Vagina (tissue), 2 donors: Measurements from ENCODE around the gene SMIM43. TPM values are rescaled to one million over a fixed set of nuclear protein-coding genes. Genes with fewer than 3 reads are reported as not detected.

ENCODE experiments used
- DNase-seq, 2 donors: peaks; one replicate each; pipeline ENCODE4 v3.0.0-alpha.2; 2017; ENCODE audit errors: extremely low spot score in 2 of 2
- H3K27ac ChIP-seq: fragments of 200-600 bp; sonication (generic); one replicate; pipeline ENCODE4 v1.5.1; 2019
- H3K27me3 ChIP-seq: fragments of 200-600 bp; sonication (generic); one replicate; pipeline ENCODE4 v1.5.1; 2019
- H3K36me3 ChIP-seq, 2 donors: fragments of 200-600 bp; sonication (generic); one replicate each; pipeline ENCODE4 v1.5.1; 2017 to 2019
- H3K4me1 ChIP-seq: fragments of 200-600 bp; sonication (generic); one replicate; pipeline ENCODE4 v1.5.1; 2019
- H3K4me3 ChIP-seq, 2 donors: fragments of 200-600 bp; sonication (generic); 1 replicate in 1 of 2; 2 replicates in 1 of 2; pipeline ENCODE4 v1.5.1; 2016 to 2019
- H3K9me3 ChIP-seq: fragments of 200-600 bp; sonication (generic); one replicate; pipeline ENCODE4 v1.5.1; 2019
- POLR2A ChIP-seq, 2 donors: fragments of 450-650 bp; IDR thresholded peaks; one replicate each; pipeline ENCODE4 v1.6.1; 2017; ENCODE audit warnings: antibody characterized with exemption in 2 of 2, mild to moderate bottlenecking in 2 of 2, moderate library complexity in 2 of 2
- POLR2AphosphoS5 ChIP-seq, 2 donors: sonication (generic); formaldehyde crosslinking; IDR thresholded peaks; one replicate each; pipeline ENCODE4 v1.9.0; 2017; ENCODE audit warnings: antibody characterized with exemption in 2 of 2, mild to moderate bottlenecking in 2 of 2, low read depth in 1 of 2; ENCODE audit not compliant: insufficient read depth in 1 of 2
- intact Hi-C: fragments of 100-400 bp; cut with DNase I; formaldehyde crosslinking; loops from one replicate; pipeline ENCODE4 v1.15.1; 2023
- total RNA-seq: library from RNA; depleted of rRNA; stranded (reverse); fragments of >200 nt; gene quantifications from one replicate; pipeline ENCODE4 v1.2.3, GENCODE V29; 2016
- TF ChIP-seq, protein P1 (sequence below), 3 experiments: fragments of 450-650 bp in 2 of 3; fragments of 200-600 bp in 1 of 3; sonication (generic) in 1 of 3; IDR thresholded peaks; one replicate each; pipeline ENCODE4 v1.5.1; 2017 to 2019; ENCODE audit warnings: antibody characterized with exemption in 3 of 3, mild to moderate bottlenecking in 2 of 3, moderate library complexity in 2 of 3

The SMIM43 gene
- total RNA-seq, 1 donor from 2014 or later: not detected

- Histone ChIP-seq H3K4me1 (peaks cover 13% of the 10 kb centered on the region), H3K9me3 (no peaks in the 10 kb centered on the region), H3K27me3 (no peaks in the 10 kb centered on the region), H3K36me3 (no peaks in the 10 kb centered on the region), H3K4me3 (no peak overlapping the region), H3K27ac (no peak overlapping the region)
- TF ChIP-seq POLR2A (IDR thresholded peaks at IDR 0.05) (no peak), POLR2AphosphoS5 (IDR thresholded peaks at IDR 0.05; ENCODE audit: insufficient read depth in 1 of 2, low read depth in 1 of 2) (no peak)
- TF ChIP-seq, protein P1, sequence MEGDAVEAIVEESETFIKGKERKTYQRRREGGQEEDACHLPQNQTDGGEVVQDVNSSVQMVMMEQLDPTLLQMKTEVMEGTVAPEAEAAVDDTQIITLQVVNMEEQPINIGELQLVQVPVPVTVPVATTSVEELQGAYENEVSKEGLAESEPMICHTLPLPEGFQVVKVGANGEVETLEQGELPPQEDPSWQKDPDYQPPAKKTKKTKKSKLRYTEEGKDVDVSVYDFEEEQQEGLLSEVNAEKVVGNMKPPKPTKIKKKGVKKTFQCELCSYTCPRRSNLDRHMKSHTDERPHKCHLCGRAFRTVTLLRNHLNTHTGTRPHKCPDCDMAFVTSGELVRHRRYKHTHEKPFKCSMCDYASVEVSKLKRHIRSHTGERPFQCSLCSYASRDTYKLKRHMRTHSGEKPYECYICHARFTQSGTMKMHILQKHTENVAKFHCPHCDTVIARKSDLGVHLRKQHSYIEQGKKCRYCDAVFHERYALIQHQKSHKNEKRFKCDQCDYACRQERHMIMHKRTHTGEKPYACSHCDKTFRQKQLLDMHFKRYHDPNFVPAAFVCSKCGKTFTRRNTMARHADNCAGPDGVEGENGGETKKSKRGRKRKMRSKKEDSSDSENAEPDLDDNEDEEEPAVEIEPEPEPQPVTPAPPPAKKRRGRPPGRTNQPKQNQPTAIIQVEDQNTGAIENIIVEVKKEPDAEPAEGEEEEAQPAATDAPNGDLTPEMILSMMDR (IDR thresholded peaks at IDR 0.05): no peak
- intact Hi-C loops: no loop called here
- DNase-seq: no peak
Observed at GRCh38 chr4:121767166-121767565, 2.2 kb upstream of the SMIM43 start.

DNA sequence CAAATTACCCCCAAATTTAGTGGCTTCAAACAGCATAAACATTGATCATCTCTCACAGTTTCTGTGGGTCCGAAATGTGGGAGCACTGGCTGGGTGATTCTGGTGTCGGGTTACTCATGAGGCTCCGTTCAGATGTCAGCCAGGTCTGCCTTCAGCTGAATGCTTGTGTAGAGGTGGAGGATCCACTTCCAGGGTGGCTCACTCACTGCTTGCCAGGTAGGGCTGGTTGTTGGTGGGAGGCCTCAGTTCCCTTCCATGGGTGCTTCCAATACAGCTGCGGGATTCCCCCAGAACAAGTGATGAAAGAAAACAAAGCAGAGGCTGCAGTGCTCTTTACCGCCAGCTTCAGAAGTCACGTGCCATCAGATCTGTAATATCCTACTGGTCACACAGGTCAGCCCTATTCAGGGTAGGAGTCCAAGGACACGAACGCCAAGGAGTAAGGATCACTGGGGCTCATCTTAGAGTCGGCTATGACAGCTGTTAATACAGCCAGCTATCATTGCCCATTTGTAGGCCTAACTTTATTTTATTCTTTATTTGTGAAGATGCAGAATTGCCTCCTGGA is 1.1 kb upstream of the SMIM43 start:
- Histone ChIP-seq H3K27ac (no peak overlapping the region), H3K4me1 (peaks cover 13% of the 10 kb centered on the region), H3K4me3 (no peak overlapping the region), H3K36me3 (no peaks in the 10 kb centered on the region), H3K27me3 (no peaks in the 10 kb centered on the region), H3K9me3 (no peaks in the 10 kb centered on the region)
- DNase-seq: no peak
- intact Hi-C loops: no loop called here
- TF ChIP-seq, protein P1 (IDR thresholded peaks at IDR 0.05): no peak
- TF ChIP-seq POLR2AphosphoS5 (IDR thresholded peaks at IDR 0.05; ENCODE audit: insufficient read depth in 1 of 2, low read depth in 1 of 2) (no peak), POLR2A (IDR thresholded peaks at IDR 0.05) (no peak)

GRCh38 chr4:121765368-121765705 is 373 bp upstream of the SMIM43 start:
- H3K27me3 ChIP-seq: no peaks in the 10 kb centered on the region
- TF ChIP-seq POLR2AphosphoS5 (IDR thresholded peaks at IDR 0.05; ENCODE audit: insufficient read depth in 1 of 2, low read depth in 1 of 2) (no peak), POLR2A (IDR thresholded peaks at IDR 0.05) (no peak)
- TF ChIP-seq, protein P1 (IDR thresholded peaks at IDR 0.05): no peak

GRCh38 chr4:121764303-121764701 is 662 bp downstream of the SMIM43 start:
- intact Hi-C loops: no loop called here
- Histone ChIP-seq H3K36me3 (no peaks in the 10 kb centered on the region), H3K27me3 (no peaks in the 10 kb centered on the region), H3K27ac (no peak overlapping the region), H3K4me3 (peak overlapping the region in 1 of 2 donors; percentile 23), H3K9me3 (no peaks in the 10 kb centered on the region), H3K4me1 (peaks cover 13% of the 10 kb centered on the region)
- no peak for DNase-seq
- TF ChIP-seq POLR2A (IDR thresholded peaks at IDR 0.05) (no peak), POLR2AphosphoS5 (IDR thresholded peaks at IDR 0.05; ENCODE audit: insufficient read depth in 1 of 2, low read depth in 1 of 2) (no peak)
- TF ChIP-seq, protein P1 (IDR thresholded peaks at IDR 0.05): no peak

More at GRCh38 chr4:121765368-121765705, 373 bp upstream of the SMIM43 start:
- Histone ChIP-seq H3K27ac (no peak overlapping the region), H3K9me3 (no peaks in the 10 kb centered on the region), H3K4me1 (peaks cover 13% of the 10 kb centered on the region), H3K36me3 (no peaks in the 10 kb centered on the region), H3K4me3 (no peak overlapping the region)
- intact Hi-C loops: no loop called here
- no peak for DNase-seq

DNA sequence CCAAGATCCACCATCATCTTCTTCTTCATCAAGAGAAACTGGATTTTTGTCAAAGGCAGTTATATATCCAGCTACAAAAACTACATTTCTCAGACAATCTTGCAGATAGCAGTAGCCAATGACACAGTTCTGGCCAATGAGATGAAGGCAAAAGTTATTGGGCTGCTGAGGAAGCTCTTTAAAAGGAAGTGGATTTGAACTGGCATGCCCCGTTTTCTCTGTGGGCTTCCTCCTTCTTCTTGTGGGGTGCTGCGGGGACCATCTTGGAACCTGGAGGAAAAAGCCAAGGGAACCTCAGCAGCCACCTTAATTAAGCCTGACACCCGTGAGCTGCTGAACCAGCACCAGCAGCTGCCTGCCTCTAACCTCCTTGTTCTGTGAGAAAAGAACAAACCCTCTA is 4.8 kb downstream of the SMIM43 start:
- no peak for DNase-seq
- Histone ChIP-seq H3K4me1 (peaks cover 11% of the 10 kb centered on the region), H3K9me3 (no peaks in the 10 kb centered on the region), H3K27ac (no peak overlapping the region), H3K4me3 (no peak overlapping the region), H3K27me3 (no peaks in the 10 kb centered on the region), H3K36me3 (no peaks in the 10 kb centered on the region)
- intact Hi-C loops: no loop called here
- no peak for TF ChIP-seq POLR2A (IDR thresholded peaks at IDR 0.05)
- no peak for TF ChIP-seq POLR2AphosphoS5 (IDR thresholded peaks at IDR 0.05; ENCODE audit: insufficient read depth in 1 of 2, low read depth in 1 of 2)
- TF ChIP-seq, protein P1 (IDR thresholded peaks at IDR 0.05): no peak
